ENCODE results near the gene CYB5R2. TPM values are rescaled to one million over a fixed set of nuclear protein-coding genes. Genes with fewer than 3 reads are reported as not detected.
A peak's percentile ranks its signal among the peaks of the same experiment; 100 is the strongest.

Gene CYB5R2
- total RNA-seq, 1 donor from 2014 or later: 24.6 TPM

DNA sequence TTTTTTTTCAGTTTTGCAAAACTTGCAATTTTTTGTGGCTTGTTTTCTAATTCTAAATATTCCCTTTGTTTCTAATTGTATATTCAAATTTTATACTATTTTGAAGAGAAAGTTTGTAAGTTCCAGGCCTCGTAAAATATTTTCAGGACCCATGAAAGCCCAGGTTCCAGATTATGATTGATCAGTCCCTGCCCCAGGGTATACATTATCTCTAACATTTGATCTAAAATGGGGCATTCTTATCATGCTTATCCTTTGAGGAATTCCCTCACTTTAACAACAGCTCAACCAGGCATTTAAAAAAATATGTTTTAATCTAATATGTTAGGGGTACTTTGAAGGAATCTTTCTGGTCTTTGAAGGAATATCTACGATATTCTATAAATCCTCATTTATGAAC, 26.4 kb downstream of the CYB5R2 start:
- Histone ChIP-seq H3K36me3 (no peaks in the 10 kb centered on the region), H3F3A (ENCODE audit: low read depth) (no peaks in the 10 kb centered on the region), H3K4me2 (no peak overlapping the region), H3K27ac (no peak overlapping the region), H3K4me1 (peaks cover 8% of the 10 kb centered on the region), H3K9ac (no peak overlapping the region), H3K79me2 (ENCODE audit: low read depth) (no peaks in the 10 kb centered on the region), H3K4me3 (no peak overlapping the region), H3K27me3 (no peaks in the 10 kb centered on the region), H3K9me3 (ENCODE audit: low read depth) (no peaks in the 10 kb centered on the region), H2AFZ (replicated peaks) (no peak overlapping the region), H4K20me1 (ENCODE audit: low read depth) (no peaks in the 10 kb centered on the region)
- Mint-ChIP-seq H3K27ac (no peak overlapping the region), H3K36me3 (no peaks in the 10 kb centered on the region), H3K4me3 (no peak overlapping the region), H3K4me1 (peaks cover 19% of the 10 kb centered on the region), H3K27me3 (ENCODE audit: insufficient read depth, low read depth) (peaks cover 3% of the 10 kb centered on the region), H3K9me3 (peaks cover 6% of the 10 kb centered on the region)
- DNase-seq (ENCODE audit: low spot score): no peak
- no peak for TF ChIP-seq EZH2 (IDR thresholded peaks at IDR 0.05)
- TF ChIP-seq EZH2phosphoT487 (IDR thresholded peaks at IDR 0.05): no peak
- TF ChIP-seq, protein P1, sequence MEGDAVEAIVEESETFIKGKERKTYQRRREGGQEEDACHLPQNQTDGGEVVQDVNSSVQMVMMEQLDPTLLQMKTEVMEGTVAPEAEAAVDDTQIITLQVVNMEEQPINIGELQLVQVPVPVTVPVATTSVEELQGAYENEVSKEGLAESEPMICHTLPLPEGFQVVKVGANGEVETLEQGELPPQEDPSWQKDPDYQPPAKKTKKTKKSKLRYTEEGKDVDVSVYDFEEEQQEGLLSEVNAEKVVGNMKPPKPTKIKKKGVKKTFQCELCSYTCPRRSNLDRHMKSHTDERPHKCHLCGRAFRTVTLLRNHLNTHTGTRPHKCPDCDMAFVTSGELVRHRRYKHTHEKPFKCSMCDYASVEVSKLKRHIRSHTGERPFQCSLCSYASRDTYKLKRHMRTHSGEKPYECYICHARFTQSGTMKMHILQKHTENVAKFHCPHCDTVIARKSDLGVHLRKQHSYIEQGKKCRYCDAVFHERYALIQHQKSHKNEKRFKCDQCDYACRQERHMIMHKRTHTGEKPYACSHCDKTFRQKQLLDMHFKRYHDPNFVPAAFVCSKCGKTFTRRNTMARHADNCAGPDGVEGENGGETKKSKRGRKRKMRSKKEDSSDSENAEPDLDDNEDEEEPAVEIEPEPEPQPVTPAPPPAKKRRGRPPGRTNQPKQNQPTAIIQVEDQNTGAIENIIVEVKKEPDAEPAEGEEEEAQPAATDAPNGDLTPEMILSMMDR (IDR thresholded peaks at IDR 0.05): no peak

DNA sequence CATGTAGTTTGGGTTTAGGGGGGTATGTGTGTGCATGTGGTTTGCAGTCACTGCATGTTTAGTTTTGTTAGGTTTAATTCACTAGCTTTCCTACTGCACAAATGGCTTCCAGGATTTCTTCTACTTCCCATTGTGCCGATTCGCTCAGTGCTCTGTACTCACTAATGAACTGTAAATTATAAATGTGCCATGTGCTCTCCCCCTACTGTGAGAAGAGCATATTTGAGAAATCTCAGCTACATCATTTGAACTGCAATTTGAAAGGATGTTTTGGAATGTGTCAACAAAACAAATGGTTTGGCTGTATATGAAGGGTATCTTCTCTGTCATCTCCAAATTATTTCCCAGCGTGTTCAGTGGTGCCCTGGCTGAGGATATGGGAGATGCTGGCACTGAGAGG, 28.1 kb downstream of the CYB5R2 start:
- Histone ChIP-seq H3K9me3 (ENCODE audit: low read depth) (no peaks in the 10 kb centered on the region), H3K9ac (no peak overlapping the region), H3K4me2 (no peak overlapping the region), H2AFZ (replicated peaks) (no peak overlapping the region), H3K4me3 (no peak overlapping the region), H3K4me1 (peaks cover 8% of the 10 kb centered on the region), H3K27me3 (no peaks in the 10 kb centered on the region), H3K79me2 (ENCODE audit: low read depth) (no peaks in the 10 kb centered on the region), H4K20me1 (ENCODE audit: low read depth) (no peaks in the 10 kb centered on the region), H3K27ac (no peak overlapping the region), H3F3A (ENCODE audit: low read depth) (no peaks in the 10 kb centered on the region), H3K36me3 (no peaks in the 10 kb centered on the region)
- no peak overlapping the region for H3K4me3 Mint-ChIP-seq
- peak overlapping the region; percentile 34 for H3K27ac Mint-ChIP-seq
- no peaks in the 10 kb centered on the region for H3K36me3 Mint-ChIP-seq
- H3K4me1 Mint-ChIP-seq: peaks cover 19% of the 10 kb centered on the region
- TF ChIP-seq EZH2 (IDR thresholded peaks at IDR 0.05) (no peak), EZH2phosphoT487 (IDR thresholded peaks at IDR 0.05) (no peak)
- TF ChIP-seq, protein P1 (IDR thresholded peaks at IDR 0.05): no peak
- peaks cover 3% of the 10 kb centered on the region for H3K27me3 Mint-ChIP-seq (ENCODE audit: insufficient read depth, low read depth)
- no peak for DNase-seq (ENCODE audit: low spot score)
- peaks cover 6% of the 10 kb centered on the region for H3K9me3 Mint-ChIP-seq

DNA sequence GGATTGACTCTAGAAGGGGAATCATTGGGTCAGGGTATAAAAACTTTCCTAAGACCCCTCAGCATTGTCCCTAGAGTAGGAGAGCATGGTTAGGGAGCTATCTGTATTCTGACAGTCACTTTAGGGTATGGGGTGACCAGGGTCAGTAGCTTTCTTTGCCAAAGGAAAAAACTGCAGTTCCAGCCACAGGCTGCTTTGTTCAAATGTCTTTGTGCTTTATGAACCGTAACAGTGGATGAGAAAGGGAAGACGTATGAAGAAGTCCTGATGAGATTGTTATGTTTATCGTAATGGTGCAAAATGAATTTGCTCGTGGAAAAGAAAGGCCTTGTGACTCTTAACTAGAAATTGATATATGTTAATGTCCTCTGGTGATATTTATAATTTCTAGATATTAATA, 30.0 kb downstream of the CYB5R2 start:
- no peaks in the 10 kb centered on the region for H4K20me1 ChIP-seq (ENCODE audit: low read depth)
- peaks cover 5% of the 10 kb centered on the region for H3K27me3 Mint-ChIP-seq (ENCODE audit: insufficient read depth, low read depth)
- no peak overlapping the region for H3K9ac ChIP-seq
- no peak overlapping the region for H3K4me3 ChIP-seq
- H2AFZ ChIP-seq (replicated peaks): no peak overlapping the region
- H3K27me3 ChIP-seq: no peaks in the 10 kb centered on the region
- H3F3A ChIP-seq (ENCODE audit: low read depth): no peaks in the 10 kb centered on the region
- no peak overlapping the region for H3K27ac ChIP-seq
- peaks cover 8% of the 10 kb centered on the region for H3K4me1 ChIP-seq
- TF ChIP-seq EZH2 (IDR thresholded peaks at IDR 0.05): no peak
- TF ChIP-seq, protein P1 (IDR thresholded peaks at IDR 0.05): no peak
- no peak for TF ChIP-seq EZH2phosphoT487 (IDR thresholded peaks at IDR 0.05)
- no peak overlapping the region for H3K27ac Mint-ChIP-seq
- peaks cover 19% of the 10 kb centered on the region for H3K4me1 Mint-ChIP-seq
- no peaks in the 10 kb centered on the region for H3K9me3 ChIP-seq (ENCODE audit: low read depth)
- H3K36me3 ChIP-seq: no peaks in the 10 kb centered on the region
- peak; percentile 34 for DNase-seq (ENCODE audit: low spot score)
- no peaks in the 10 kb centered on the region for H3K36me3 Mint-ChIP-seq
- H3K4me3 Mint-ChIP-seq: no peak overlapping the region
- H3K9me3 Mint-ChIP-seq: peaks cover 6% of the 10 kb centered on the region
- H3K79me2 ChIP-seq (ENCODE audit: low read depth): no peaks in the 10 kb centered on the region
- H3K4me2 ChIP-seq: no peak overlapping the region

All from neural progenitor cell (in vitro differentiated cells).